Heart left ventricle (tissue), 16 donors: ENCODE results near the gene MAN1C1. TPM values are rescaled to one million over a fixed set of nuclear protein-coding genes. Genes with fewer than 3 reads are reported as not detected.

Source experiments
- ATAC-seq, 4 donors: fragments of 200-7000 bp; cut with Tn5 transposase; one replicate each; pipeline ENCODE4 v1.9.1; 2020 to 2022; ENCODE audit warnings: moderate library complexity in 4 of 4, mild to moderate bottlenecking in 3 of 4, moderate number of reproducible peaks in 1 of 4
- DNase-seq, 5 donors: peaks; one replicate each; pipeline ENCODE4 v3.0.0-alpha.2; 2020
- H3K27ac ChIP-seq, 12 donors: fragments of 200-600 bp; sonication (generic) in 4 of 12; one replicate each; pipeline versions ENCODE4 v1.5.0 to v1.8.0; 2016 to 2022; ENCODE audit warnings: mild to moderate bottlenecking in 2 of 12
- H3K27me3 ChIP-seq, 9 donors: fragments of 200-600 bp; sonication (generic) in 2 of 9; one replicate each; pipeline versions ENCODE4 v1.5.1 to v1.8.0; 2016 to 2022; ENCODE audit warnings: mild to moderate bottlenecking in 3 of 9
- H3K36me3 ChIP-seq, 9 donors: fragments of 200-600 bp; sonication (generic) in 2 of 9; one replicate each; pipeline versions ENCODE4 v1.5.0 to v1.8.0; 2018 to 2022; ENCODE audit warnings: mild to moderate bottlenecking in 2 of 9
- H3K4me1 ChIP-seq, 12 donors: fragments of 200-600 bp; sonication (generic) in 4 of 12; one replicate each; pipeline versions ENCODE4 v1.5.0 to v1.8.0; 2016 to 2022; ENCODE audit warnings: mild to moderate bottlenecking in 3 of 12
- H3K4me3 ChIP-seq, 12 donors: fragments of 200-600 bp; sonication (generic) in 4 of 12; one replicate each; pipeline versions ENCODE4 v1.5.0 to v1.8.0; 2017 to 2022; ENCODE audit warnings: mild to moderate bottlenecking in 9 of 12, moderate library complexity in 4 of 12
- H3K9me3 ChIP-seq, 12 donors: fragments of 200-600 bp; sonication (generic) in 4 of 12; one replicate each; pipeline versions ENCODE4 v1.5.0 to v1.8.0; 2016 to 2022; ENCODE audit warnings: mild to moderate bottlenecking in 1 of 12
- POLR2A ChIP-seq, 2 donors: fragments of 450-650 bp; IDR thresholded peaks; one replicate each; pipeline ENCODE4 v1.6.1; 2017; ENCODE audit warnings: antibody characterized with exemption in 2 of 2, mild to moderate bottlenecking in 2 of 2, moderate library complexity in 2 of 2
- WGBS, 4 donors: extraction: QIAGEN DNeasy Blood & Tissue Kit in 2 of 4; methylation state at CpG; one replicate each; pipeline versions ENCODE4 v1.1.5 to v1.1.7; 2013 to 2018; 5-methylcytosine and 5-hydroxymethylcytosine counted together
- intact Hi-C, 10 donors: fragments of 100-400 bp; cut with DNase I; formaldehyde crosslinking; loops; one replicate each; pipeline versions ENCODE4 v1.11.1 to v1.14.2; 2022
- polyA plus RNA-seq, 2 donors: library from polyadenylated mRNA; stranded (reverse); fragments of 200-250 nt; gene quantifications; one replicate each; pipeline ENCODE4 v1.2.3, GENCODE V29; 2013
- total RNA-seq, 9 donors: library from RNA; depleted of rRNA in 2 of 9; stranded (reverse); fragments of >200 nt in 2 of 9; fragmentation: NEBNext Ultra II Directional in 3 of 9; extraction: Animal tissue kit (Norgen Biotek cat#: 25700) in 3 of 9; gene quantifications; one replicate each; pipeline versions ENCODE4 v1.1.0 to v1.2.4, GENCODE V29; 2016 to 2023
- TF ChIP-seq, protein P1 (sequence below), 12 donors: fragments of 200-600 bp; sonication (generic) in 4 of 12; IDR thresholded peaks; one replicate each; pipeline versions ENCODE4 v1.5.0 to v1.8.0; 2018 to 2022; ENCODE audit warnings: antibody characterized with exemption in 12 of 12, mild to moderate bottlenecking in 5 of 12
- donor health status: ischemic (EF 13 %, LVEDD 7.1; RV severe dilation, severe dysfunction).
- donor health status: healthy with polysubstance abuse.
- donor health status: DM: no; HTN: yes; CAD: no.
- donor health status: DM: no; HTN: no; CAD: no.
- donor health status: ischemic (EF 25% LVEDD 6.9; RV normal size, moderate dysfunction).
- donor health status: ischemic (EF 25% LVEDD 5.7; RV mildly dilated, moderate dysfunction).
- donor health status: healthy.
- donor health status: DM: yes; HTN: yes; CAD: no.
- donor health status: ischemic (EF 35%, LVEDD 5.7; RV mildly dilated, moderate dysfunction).
- donor health status: nonischemic (EF 11% LVEDD 7.7; RV severe dilation, severe dysfunction).
- donor health status: DM: yes; HTN: yes; CAD: no.
- donor health status: PGD.
- donor health status: ischemic (EF 29% LVEDD 5.4; RV normal size, mild dysfunction).
- donor health status: nonischemic (EF 23%, LVEDD 6.1; RV moderate dilation, normal function).

Gene MAN1C1
- total and polyA plus RNA-seq, 11 donors, result 7.7 to 25.7 (median 14.7) TPM

DNA sequence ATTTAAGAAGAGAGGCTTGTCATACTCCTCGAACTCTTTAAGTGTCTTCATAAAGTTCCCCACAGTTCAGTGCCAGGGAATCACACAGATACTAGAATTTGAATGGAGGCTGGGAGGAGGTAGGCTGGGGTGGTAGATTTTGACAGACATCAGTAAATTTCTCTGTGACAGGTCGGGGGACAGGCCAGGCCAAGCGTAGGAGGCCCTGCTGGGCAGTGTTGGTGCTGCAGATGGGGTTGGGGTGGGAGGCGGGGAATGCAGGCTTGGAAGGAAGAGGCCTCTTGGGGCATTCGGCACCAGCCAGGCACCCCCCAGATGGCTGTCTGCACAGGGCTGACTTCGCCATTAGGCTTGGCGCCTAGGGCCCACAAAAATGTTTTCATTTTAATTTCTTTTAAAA is 84.0 kb downstream of the MAN1C1 start:
- 42 to 59% (median 51%) methylated on average over 7 of the region's 7 CpGs for WGBS, 4 donors

DNA sequence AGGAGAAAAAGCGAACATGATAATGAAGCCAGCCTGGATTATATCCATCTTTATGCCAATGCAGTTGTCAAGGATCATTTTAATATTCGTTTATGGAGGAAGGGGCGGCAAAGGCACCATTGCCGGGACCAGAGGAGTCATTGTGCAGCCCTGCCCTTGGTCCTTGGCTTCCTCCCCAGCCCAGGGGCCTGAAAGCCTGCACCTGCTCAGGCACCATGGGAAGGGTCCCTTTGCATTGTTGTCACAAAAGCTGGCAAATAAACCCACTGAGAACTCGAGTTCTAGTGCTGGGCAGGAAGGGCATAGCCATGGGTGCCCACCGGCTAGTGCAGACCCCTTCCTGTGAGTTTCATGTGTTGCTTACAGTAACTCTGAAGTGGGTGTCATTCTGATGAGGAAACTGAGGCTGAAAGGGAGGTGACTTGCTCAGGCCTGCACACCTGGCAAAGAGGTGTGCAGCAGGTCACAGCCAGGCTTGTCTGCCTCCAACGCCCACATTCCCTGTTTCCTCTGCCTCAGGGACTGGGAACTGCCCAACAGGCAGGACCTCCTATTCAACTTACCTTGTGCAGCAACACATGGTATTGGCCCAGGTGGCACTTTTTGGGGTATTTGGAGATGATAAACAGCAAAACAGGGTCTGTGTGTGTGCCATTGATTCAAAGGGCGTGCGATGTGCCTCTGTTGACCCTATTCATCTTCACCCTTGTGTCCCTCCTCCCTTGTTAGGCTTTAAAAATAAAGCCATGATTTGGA is 84.6 kb downstream of the MAN1C1 start:
- H3K9me3 ChIP-seq, result no peaks in the 10 kb centered on the region
- WGBS, 4 donors, result 84 to 90% (median 87%) methylated on average over 9 of the region's 9 CpGs
- no peak for DNase-seq
- no peak for ATAC-seq
- TF ChIP-seq POLR2A (IDR thresholded peaks at IDR 0.05), result no peak
- TF ChIP-seq, protein P1, sequence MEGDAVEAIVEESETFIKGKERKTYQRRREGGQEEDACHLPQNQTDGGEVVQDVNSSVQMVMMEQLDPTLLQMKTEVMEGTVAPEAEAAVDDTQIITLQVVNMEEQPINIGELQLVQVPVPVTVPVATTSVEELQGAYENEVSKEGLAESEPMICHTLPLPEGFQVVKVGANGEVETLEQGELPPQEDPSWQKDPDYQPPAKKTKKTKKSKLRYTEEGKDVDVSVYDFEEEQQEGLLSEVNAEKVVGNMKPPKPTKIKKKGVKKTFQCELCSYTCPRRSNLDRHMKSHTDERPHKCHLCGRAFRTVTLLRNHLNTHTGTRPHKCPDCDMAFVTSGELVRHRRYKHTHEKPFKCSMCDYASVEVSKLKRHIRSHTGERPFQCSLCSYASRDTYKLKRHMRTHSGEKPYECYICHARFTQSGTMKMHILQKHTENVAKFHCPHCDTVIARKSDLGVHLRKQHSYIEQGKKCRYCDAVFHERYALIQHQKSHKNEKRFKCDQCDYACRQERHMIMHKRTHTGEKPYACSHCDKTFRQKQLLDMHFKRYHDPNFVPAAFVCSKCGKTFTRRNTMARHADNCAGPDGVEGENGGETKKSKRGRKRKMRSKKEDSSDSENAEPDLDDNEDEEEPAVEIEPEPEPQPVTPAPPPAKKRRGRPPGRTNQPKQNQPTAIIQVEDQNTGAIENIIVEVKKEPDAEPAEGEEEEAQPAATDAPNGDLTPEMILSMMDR (IDR thresholded peaks at IDR 0.05), result no peak
- H3K4me1 ChIP-seq, result peaks cover 0 to 98% (median 78%) of the 10 kb centered on the region in 12 donors
- no peaks in the 10 kb centered on the region for H3K27me3 ChIP-seq
- intact Hi-C loops, result loop anchor here in 2 of 10 donors (2.0 to 5.0 kb wide), 3 partner anchors 41 to 96 kb away; no protein-coding TSS in a partner anchor
- H3K36me3 ChIP-seq, result no peaks in the 10 kb centered on the region
- H3K27ac ChIP-seq, result peak overlapping the region in 11 of 12 donors; percentile 82 to 99 (median 91)
- no peak overlapping the region for H3K4me3 ChIP-seq

More for the DNA sequence above, 84.0 kb downstream of the MAN1C1 start:
- no peak overlapping the region for H3K4me3 ChIP-seq
- intact Hi-C loops, result loop anchor here in 2 of 10 donors (2.0 to 5.0 kb wide), 3 partner anchors 42 to 97 kb away; no protein-coding TSS in a partner anchor
- H3K36me3 ChIP-seq, result no peaks in the 10 kb centered on the region
- H3K9me3 ChIP-seq, result no peaks in the 10 kb centered on the region
- H3K4me1 ChIP-seq, result peaks cover 0 to 98% (median 79%) of the 10 kb centered on the region in 12 donors
- H3K27me3 ChIP-seq, result no peaks in the 10 kb centered on the region
- H3K27ac ChIP-seq, result peak overlapping the region; percentile 81 to 99 (median 90)
- peak in 3 of 5 donors; percentile 48 to 61 (median 49) for DNase-seq
- ATAC-seq, result peak in 3 of 4 donors; percentile 16 to 23 (median 16)
- TF ChIP-seq POLR2A (IDR thresholded peaks at IDR 0.05), result no peak
- TF ChIP-seq, protein P1 (IDR thresholded peaks at IDR 0.05), result peak in 3 of 12 donors; percentile 15 to 24 (median 16)

DNA sequence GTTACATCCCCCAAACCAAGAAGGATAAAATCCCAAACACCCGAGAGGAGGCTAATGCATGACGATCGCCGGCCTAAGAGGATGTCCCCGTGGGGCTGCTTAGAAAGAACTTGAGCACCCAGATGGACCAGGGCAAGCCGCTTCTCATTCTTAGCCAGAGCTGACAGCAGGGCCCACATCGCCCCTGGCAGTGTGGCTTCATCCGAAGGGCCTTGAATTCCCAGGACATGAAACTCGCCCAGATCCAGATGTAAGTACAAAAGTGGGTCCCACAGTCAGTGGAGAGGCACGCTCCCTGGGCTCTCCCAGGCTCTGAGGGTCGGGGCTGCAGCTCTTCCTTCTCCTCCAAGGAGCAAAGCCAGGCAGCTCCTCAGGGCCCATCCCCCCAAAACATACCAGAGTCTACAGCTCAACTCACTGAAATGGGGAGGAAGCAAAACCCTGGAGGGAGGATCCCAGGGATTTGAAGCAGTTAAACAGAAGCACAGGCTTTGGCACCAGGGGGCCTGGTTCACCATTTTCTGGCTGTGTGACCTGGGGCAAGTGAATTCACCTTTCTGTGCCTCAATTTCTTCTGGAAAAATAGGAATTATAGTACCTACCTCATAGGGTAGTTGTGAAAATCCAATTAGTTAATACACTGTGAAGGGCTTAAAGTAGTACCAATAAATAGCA is 85.6 kb downstream of the MAN1C1 start:
- Histone ChIP-seq H3K27me3 (no peaks in the 10 kb centered on the region), H3K36me3 (no peaks in the 10 kb centered on the region), H3K27ac (peak overlapping the region in 11 of 12 donors; percentile 82 to 99 (median 91)), H3K4me3 (no peak overlapping the region), H3K9me3 (no peaks in the 10 kb centered on the region), H3K4me1 (peaks cover 0 to 99% (median 82%) of the 10 kb centered on the region in 12 donors)
- intact Hi-C loops, result loop anchor here in 2 of 10 donors (5.0 kb wide), 2 partner anchors 40 to 95 kb away; no protein-coding TSS in a partner anchor
- 67 to 89% (median 88%) methylated on average over 11 of the region's 11 CpGs for WGBS, 4 donors
- TF ChIP-seq, protein P1 (IDR thresholded peaks at IDR 0.05), result no peak
- no peak for TF ChIP-seq POLR2A (IDR thresholded peaks at IDR 0.05)
- DNase-seq (no peak), ATAC-seq (no peak)

DNA sequence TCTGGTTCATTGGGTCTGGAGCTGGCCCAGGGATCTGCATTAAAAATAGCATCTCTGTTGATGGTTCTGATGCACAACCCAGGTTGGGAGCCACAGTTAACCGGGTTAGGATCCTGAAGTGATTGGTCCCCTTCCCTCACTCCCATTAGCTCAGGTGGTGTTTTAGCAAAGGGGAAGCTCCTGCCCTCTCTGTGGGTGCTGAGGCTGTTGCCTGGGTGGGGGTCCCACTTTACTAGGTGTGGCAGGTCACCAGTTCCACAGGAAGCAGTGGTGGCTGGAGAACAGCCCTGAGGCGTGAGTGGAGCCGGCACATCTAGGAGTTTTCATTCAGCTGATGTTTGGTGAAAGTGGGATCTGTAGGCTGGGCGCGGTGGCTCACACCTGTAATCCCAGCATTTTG is 86.5 kb downstream of the MAN1C1 start:
- WGBS, 4 donors, result 90 to 93% (median 91%) methylated on average over 5 of the region's 5 CpGs

More for the DNA sequence above, 86.5 kb downstream of the MAN1C1 start:
- Histone ChIP-seq H3K27ac (peak overlapping the region in 9 of 12 donors; percentile 48 to 99 (median 91)), H3K4me3 (no peak overlapping the region), H3K27me3 (no peaks in the 10 kb centered on the region), H3K36me3 (no peaks in the 10 kb centered on the region), H3K4me1 (peaks cover 0 to 99% (median 86%) of the 10 kb centered on the region in 12 donors), H3K9me3 (no peaks in the 10 kb centered on the region)
- ATAC-seq (no peak), DNase-seq (no peak)
- TF ChIP-seq, protein P1 (IDR thresholded peaks at IDR 0.05), result no peak
- no peak for TF ChIP-seq POLR2A (IDR thresholded peaks at IDR 0.05)
- intact Hi-C loops, result loop anchor here in 2 of 10 donors (5.0 kb wide), 2 partner anchors 39 to 94 kb away; no protein-coding TSS in a partner anchor
